Measurements from ENCODE around the gene BANF2.

GRCh38 chr20:17741220-17741619, 41.5 kb downstream of the BANF2 start:
- no peak for TF ChIP-seq CTCF (IDR thresholded peaks at IDR 0.05)
- no peak for TF ChIP-seq POLR2A (IDR thresholded peaks at IDR 0.05)

Data from testis (tissue), 2 donors.